GM18909 (cell line): ENCODE measurements around the gene PRRX1.

Experiments used
- ATAC-seq: cut with Tn5 transposase; IDR thresholded peaks from one replicate; pipeline ENCODE4 v1.9.1; 2021; ENCODE audit warnings: mild to moderate bottlenecking; ENCODE audit not compliant: unreplicated experiment, poor library complexity

The PRRX1 gene

DNA sequence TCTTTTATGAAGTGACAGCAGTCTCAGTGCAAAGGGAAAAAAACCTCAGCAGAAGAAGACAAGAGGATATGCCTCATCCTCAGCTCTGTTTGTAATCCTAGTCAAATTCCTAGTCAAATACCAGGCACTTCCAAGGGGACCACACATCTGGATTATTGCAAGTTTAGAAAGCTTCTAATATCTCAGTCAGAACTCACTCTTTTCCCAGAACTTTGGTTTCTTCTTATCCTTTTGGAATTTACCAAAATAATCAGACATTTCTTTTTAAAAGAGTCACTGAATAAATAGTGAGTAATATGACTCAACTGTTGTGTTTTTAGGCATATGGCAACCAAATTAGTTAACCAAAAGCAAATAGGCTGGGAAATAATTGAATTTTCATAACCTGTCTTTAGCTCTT, 47.8 kb downstream of the PRRX1 start:
- ATAC-seq, result no peak

DNA sequence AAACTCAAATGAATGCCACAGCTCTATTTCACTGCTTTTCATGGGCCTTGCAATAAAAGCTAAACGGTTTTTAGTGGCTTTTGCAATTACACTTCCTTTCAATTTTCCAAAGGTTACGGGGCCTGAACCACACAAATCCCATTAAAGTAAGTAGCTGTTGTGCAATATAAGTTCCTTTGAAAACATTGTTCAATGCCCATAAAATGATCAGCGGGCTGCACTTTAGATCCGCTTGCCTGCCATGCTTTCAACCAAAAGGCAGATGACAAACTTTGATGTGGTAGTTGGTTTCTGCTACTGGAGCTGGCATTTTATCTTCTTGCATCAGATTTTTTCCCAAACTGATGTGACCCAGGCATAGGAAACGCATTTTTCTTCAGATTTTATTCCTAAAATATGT, 50.2 kb downstream of the PRRX1 start:
- ATAC-seq, result no peak

GRCh38 chr1:170714938-170715337, 51.0 kb downstream of the PRRX1 start:
- no peak for ATAC-seq

- no peak for ATAC-seq
Measured at GRCh38 chr1:170716835-170717429, 53.0 kb downstream of the PRRX1 start.

GRCh38 chr1:170720661-170721060, 56.7 kb downstream of the PRRX1 start:
- no peak for ATAC-seq

DNA sequence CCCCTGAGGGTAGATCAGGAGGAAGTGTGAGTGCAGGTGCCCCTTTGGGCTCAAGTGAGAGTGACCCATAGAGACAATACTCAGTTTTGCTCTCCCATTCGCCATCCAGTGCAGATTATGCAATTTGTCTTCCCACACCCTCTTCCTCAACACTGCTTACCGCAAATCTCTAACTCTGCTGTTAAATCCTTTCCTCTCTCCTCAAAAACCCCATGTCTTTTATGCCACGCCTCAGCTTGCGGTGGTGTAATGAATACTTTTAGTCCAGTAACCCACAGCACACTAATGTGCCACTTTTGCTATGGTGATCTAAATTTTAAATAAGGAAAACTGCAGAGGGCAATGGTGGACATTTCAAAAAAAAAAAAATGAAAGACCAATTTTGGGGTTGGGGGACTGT, 57.7 kb downstream of the PRRX1 start:
- no peak for ATAC-seq

DNA sequence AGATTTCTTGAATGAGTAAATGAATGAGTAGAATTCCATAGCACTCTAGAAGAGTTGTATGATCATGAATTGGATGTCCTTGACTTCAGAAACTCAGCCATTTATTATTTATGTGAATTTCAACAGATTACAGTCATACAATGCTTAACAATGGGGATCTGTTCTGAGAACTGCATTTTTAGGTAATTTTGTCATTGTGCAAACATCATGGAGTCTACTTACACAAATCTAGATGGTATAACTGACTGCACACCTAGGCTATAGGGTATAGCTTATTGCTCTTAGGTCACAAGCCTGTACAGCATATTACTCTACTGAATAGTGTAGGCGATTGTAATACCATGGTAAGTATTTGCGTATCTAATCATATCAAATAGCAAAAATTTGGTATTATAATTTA, 59.6 kb downstream of the PRRX1 start:
- no peak for ATAC-seq

GRCh38 chr1:170725326-170725725, 61.4 kb downstream of the PRRX1 start:
- ATAC-seq, result no peak

DNA sequence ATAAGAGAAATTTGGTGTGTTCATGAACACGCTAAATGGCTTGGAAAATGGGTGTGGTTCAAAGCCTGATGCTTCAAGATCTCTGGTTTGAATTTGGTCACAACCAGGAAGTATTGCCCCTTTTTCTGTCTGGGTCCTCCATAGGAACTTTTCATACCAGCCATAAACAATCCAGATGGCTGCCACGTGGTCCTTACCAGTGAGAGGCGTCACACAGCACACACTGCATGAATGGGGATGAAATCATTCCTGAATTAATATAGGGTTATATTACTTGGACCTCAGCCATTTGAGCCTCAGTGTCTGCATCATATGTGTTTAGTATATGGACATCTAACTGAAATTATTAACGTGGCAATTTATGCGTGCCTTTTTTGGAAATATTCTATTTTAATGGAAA, 64.0 kb downstream of the PRRX1 start:
- no peak for ATAC-seq

DNA sequence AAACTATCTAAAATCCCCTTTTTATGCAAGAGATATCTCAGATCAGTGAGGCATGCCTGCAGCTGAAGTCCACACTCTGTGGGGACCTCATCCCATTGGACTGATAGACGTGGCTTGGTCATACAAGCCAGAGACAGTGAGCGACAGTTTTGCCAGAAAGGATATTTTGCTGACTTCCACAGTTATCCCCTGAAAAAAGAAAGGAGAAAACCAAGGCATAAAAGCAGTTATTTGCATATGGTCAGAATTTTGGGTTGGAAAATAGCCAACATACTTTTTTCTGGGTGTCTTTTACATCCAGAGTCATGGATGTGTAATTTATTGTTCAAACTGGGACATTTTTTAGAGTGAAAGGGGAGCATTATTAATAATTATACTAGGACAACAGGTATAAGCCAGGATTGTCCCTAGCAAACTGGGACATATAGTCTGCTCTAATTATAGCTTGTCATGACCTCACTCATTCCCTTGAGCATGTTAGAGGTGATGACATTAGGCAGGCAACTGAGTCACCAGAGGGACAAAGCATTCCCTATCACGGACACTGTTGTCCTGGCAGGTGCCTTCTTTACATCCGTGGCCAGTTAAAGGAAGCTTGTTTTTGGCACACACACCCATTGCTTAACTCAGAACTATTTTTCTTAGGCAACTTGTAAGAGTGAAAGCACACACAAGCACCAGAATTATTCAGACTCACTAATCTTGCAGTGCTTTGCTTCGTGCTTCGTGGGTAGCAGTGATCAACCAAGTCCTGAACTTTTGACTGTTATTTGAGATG, 65.5 kb downstream of the PRRX1 start:
- no peak for ATAC-seq

DNA sequence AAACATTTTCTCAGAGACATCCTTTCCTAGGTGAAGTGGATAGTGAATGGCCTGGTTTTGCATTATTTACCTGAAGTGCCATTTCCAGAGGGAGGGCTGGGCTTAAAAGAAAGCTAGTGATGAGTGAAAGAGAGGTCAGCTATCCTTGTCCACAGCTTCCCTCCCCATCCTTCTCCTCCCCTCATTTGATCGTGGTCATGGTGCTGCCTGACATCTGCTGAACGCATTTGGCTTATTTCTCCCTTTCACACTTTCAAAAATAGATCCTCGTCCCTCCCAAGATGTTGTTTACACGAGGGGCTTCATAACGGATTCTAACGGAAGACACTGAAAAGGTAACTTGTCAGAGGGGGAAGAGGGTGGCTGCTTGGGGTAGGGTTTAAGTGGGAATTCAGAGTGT, 66.1 kb downstream of the PRRX1 start:
- no peak for ATAC-seq

DNA sequence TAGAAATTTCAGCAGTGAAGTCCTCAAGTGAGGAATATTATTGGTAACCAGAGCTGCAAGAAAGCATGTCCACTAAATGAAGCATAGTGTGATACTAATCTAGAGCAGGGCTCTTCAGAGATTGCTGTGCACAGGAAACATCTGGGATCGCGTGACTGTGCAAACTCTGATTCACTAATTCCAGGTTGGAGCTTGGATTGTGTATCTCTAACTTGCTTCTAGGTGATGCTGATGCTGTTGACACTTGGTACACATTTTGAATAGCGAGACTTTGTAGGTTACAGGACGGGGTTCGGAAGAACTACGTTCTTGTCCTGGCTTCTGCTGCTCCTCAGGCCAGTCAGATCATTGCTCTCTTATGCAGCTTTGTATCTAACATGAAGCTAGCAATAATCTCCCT, 66.5 kb downstream of the PRRX1 start:
- ATAC-seq, result no peak

- ATAC-seq, result no peak
Measured at GRCh38 chr1:170731566-170732251, 67.8 kb downstream of the PRRX1 start.

- ATAC-seq, result no peak
Measured at GRCh38 chr1:170732252-170732588, 68.3 kb downstream of the PRRX1 start.

- no peak for ATAC-seq
Measured at GRCh38 chr1:170734412-170735175, 70.7 kb downstream of the PRRX1 start.

DNA sequence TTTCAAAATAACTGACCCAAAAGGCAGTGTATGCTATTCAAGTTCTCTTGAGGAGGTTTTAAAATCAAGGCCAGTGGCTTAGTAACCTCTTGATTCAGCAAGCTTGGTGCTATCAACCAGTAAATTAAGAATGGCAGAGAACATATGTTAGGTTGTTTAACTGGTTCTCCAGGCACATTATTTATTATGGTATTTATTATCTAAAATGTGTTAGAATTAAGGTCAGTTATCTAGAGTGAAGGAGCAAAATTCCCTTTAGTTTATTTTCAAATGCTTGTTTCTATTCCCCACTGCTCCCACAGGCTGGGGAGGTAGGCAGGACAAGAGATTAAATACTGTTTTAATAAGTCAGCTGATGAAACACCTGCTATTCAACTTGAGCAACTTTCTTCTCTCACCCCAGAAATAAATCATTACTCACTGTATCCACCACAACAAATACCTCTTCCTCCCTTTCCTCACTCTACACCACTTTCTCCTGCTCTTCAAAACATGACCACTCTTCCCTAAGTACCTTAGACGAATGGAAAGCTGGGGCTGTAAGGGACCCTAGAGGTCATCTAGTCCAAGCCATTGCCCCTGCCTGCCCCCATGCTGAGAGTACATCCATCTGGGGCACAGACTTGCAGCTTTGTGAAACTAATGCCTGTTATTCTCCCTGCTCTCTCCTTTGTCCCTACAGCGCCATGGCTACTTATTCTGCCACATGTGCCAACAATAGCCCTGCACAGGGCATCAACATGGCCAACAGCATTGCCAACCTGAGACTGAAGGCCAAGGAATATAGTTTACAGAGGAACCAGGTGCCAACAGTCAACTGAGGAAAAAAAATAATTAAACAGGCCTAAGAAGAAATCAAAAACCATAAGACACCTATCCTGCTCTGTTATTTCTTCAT, 71.7 kb downstream of the PRRX1 start:
- ATAC-seq, result no peak

DNA sequence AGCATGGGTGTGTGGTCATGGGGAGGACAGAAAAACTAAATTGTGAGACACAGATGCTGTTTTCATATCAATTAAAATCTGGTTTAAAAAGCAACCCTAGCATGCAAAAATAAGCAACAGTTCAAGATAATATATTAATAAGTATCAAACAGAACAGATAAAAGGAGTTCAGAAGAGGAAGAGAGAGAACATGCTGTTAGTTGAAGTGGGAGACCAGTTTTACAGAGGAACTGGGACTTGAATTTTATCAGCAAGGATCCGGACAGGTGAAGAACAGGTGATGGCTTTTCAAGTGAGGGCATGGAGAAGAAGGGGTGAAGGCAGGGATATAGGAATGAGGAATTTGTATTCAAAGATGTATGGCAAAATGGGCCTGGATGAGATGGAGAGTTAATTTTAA, 75.9 kb downstream of the PRRX1 start:
- ATAC-seq, result no peak

GRCh38 chr1:170741678-170742077, 77.7 kb downstream of the PRRX1 start:
- no peak for ATAC-seq

DNA sequence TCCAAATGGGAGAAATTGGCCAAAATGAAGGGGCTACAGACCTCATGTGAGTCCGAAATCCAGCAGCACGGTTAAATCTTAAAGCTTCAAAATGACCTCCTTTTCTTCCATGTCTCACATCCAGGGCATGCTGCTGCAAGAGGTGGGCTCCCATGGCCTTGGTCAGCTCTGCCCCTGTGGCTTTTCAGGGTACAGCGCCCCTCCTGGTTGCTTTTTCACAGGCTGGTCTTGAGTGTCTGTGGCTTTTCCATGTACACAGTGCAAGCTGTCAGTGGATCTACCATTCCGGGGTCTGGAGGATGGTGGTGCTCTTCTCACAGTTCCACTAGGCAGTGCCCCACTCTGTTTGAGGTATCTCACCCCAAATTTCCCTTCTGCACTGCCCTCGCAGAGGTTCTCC, 78.7 kb downstream of the PRRX1 start:
- no peak for ATAC-seq

DNA sequence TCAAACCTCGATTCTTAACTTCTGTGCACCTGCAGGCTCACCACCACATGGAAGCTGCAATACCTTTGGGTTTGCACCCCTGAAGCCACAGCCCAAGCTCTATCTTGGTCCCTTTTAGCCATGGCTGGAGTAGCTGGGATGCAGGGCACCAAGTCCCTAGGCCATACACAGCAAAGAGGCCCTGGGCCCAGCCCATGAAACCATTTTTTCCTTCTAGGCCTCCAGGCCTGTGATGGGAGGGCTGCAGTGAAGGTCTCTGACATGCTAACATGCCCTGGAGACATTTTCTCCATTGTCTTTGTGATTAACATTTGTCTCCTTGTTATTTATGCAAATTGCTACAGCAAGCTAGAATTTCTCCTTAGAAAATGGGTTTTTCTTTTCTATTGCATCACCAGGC, 79.2 kb downstream of the PRRX1 start:
- ATAC-seq, result no peak
